Stimulated activated CD4-positive, alpha-beta T cell treated with anti-CD3 and anti-CD28 coated beads, Interleukin-4, amount 100 ng/mL, for 1 hour (primary cell): ENCODE results near the gene ACBD6.
"Not testable (repeated sequence)": the region's sequence is repeated elsewhere in the genome, so short reads cannot be mapped to it uniquely, and the experiment has no call there.

Experiments used
- DNase-seq: peaks from one replicate; pipeline ENCODE4 v3.0.0-alpha.2; 2020

The ACBD6 gene

GRCh38 chr1:180486092-180486491, 16.3 kb downstream of the ACBD6 start:
- no peak for DNase-seq

- no peak for DNase-seq
Measured at GRCh38 chr1:180484490-180484889, 17.9 kb downstream of the ACBD6 start.

GRCh38 chr1:180482425-180483275, 19.7 kb downstream of the ACBD6 start:
- DNase-seq, result no peak

- no peak for DNase-seq
Measured at GRCh38 chr1:180470031-180470430, 32.3 kb downstream of the ACBD6 start.

- no peak for DNase-seq
Measured at GRCh38 chr1:180468311-180468710, 34.1 kb downstream of the ACBD6 start.

- DNase-seq, result no peak
Measured at GRCh38 chr1:180462102-180462501, 40.3 kb downstream of the ACBD6 start.

- not testable (repeated sequence) for DNase-seq
Measured at GRCh38 chr1:180461682-180462081, 40.7 kb downstream of the ACBD6 start.

- DNase-seq, result no peak
Measured at GRCh38 chr1:180458807-180459206, 43.6 kb downstream of the ACBD6 start.

GRCh38 chr1:180456191-180456590, 46.2 kb downstream of the ACBD6 start:
- DNase-seq, result no peak

GRCh38 chr1:180451504-180451903, 50.9 kb downstream of the ACBD6 start:
- DNase-seq, result no peak

- DNase-seq, result no peak
Measured at GRCh38 chr1:180444522-180444921, 57.9 kb downstream of the ACBD6 start.

GRCh38 chr1:180440335-180440734, 62.0 kb downstream of the ACBD6 start:
- no peak for DNase-seq

GRCh38 chr1:180435566-180435965, 66.8 kb downstream of the ACBD6 start:
- DNase-seq, result no peak

- no peak for DNase-seq
Measured at GRCh38 chr1:180433873-180434272, 68.5 kb downstream of the ACBD6 start.

GRCh38 chr1:180431683-180432082, 70.7 kb downstream of the ACBD6 start:
- no peak for DNase-seq

GRCh38 chr1:180428782-180429695, 73.3 kb downstream of the ACBD6 start:
- no peak for DNase-seq

GRCh38 chr1:180425952-180426351, 76.4 kb downstream of the ACBD6 start:
- no peak for DNase-seq

- no peak for DNase-seq
Measured at GRCh38 chr1:180424848-180425457, 77.4 kb downstream of the ACBD6 start.

GRCh38 chr1:180421614-180422013, 80.8 kb downstream of the ACBD6 start:
- DNase-seq, result no peak

- not testable (repeated sequence) for DNase-seq
Measured at GRCh38 chr1:180421145-180421544, 81.2 kb downstream of the ACBD6 start.

GRCh38 chr1:180415985-180416633, 86.3 kb downstream of the ACBD6 start:
- DNase-seq, result no peak

GRCh38 chr1:180415236-180415848, 87.0 kb downstream of the ACBD6 start:
- no peak for DNase-seq
